Sigmoid colon (tissue), 7 donors: ENCODE data around the gene SMTNL2. TPM values are rescaled to one million over a fixed set of nuclear protein-coding genes. Genes with fewer than 3 reads are reported as not detected.
"Not testable (repeated sequence)": the region's sequence is repeated elsewhere in the genome, so short reads cannot be mapped to it uniquely, and the experiment has no call there.

Experiments used
- DNase-seq: peaks from one replicate; pipeline ENCODE4 v3.0.0-alpha.2; 2019
- H3K27ac ChIP-seq, 4 donors: fragments of 200-600 bp; sonication (generic); one replicate each; pipeline ENCODE4 v1.5.1; 2016 to 2019; ENCODE audit warnings: mild to moderate bottlenecking in 1 of 4
- H3K27me3 ChIP-seq, 3 donors: fragments of 200-600 bp; sonication (generic); one replicate each; pipeline ENCODE4 v1.5.1; 2019; ENCODE audit warnings: mild to moderate bottlenecking in 1 of 3
- H3K36me3 ChIP-seq, 4 donors: fragments of 200-600 bp; sonication (generic); one replicate each; pipeline ENCODE4 v1.5.1; 2016 to 2019
- H3K4me1 ChIP-seq, 4 donors: fragments of 200-600 bp; sonication (generic); one replicate each; pipeline ENCODE4 v1.5.1; 2017 to 2019
- H3K4me3 ChIP-seq, 4 donors: fragments of 200-600 bp; sonication (generic); one replicate each; pipeline ENCODE4 v1.5.1; 2017 to 2019; ENCODE audit warnings: mild to moderate bottlenecking in 2 of 4, moderate library complexity in 1 of 4
- H3K9me3 ChIP-seq, 4 donors: fragments of 200-600 bp in 3 of 4; sonication (generic) in 3 of 4; one replicate each; pipeline versions ENCODE4 v1.5.1 to v1.6.1; 2013 to 2019
- CTCF ChIP-seq, 4 experiments: fragments of 450-650 bp in 3 of 4; fragments of 200-600 bp in 1 of 4; IDR thresholded peaks; one replicate each; pipeline ENCODE4 v1.5.1; 2016 to 2019; ENCODE audit warnings: antibody characterized with exemption in 4 of 4, mild to moderate bottlenecking in 3 of 4, moderate library complexity in 2 of 4
- EP300 ChIP-seq, 4 donors: sonication (generic); formaldehyde crosslinking; IDR thresholded peaks; one replicate each; pipeline ENCODE4 v1.6.1; 2017; ENCODE audit warnings: antibody characterized with exemption in 4 of 4
- POLR2A ChIP-seq, 2 donors: fragments of 450-650 bp; IDR thresholded peaks; one replicate each; pipeline ENCODE4 v1.6.1; 2016; ENCODE audit warnings: antibody characterized with exemption in 2 of 2, mild to moderate bottlenecking in 2 of 2, moderate library complexity in 2 of 2
- POLR2AphosphoS5 ChIP-seq, 4 donors: sonication (generic); formaldehyde crosslinking; IDR thresholded peaks; one replicate each; pipeline ENCODE4 v1.6.1; 2017; ENCODE audit warnings: antibody characterized with exemption in 4 of 4
- WGBS, 2 donors: extraction: QIAGEN DNeasy Blood & Tissue Kit; methylation state at CpG; one replicate each; pipeline ENCODE4 v1.1.7; 2013; 5-methylcytosine and 5-hydroxymethylcytosine counted together
- intact Hi-C: fragments of 100-400 bp; cut with DNase I; formaldehyde crosslinking; loops from one replicate; pipeline ENCODE4 v1.15.1; 2023
- polyA plus RNA-seq, 3 donors: library from polyadenylated mRNA; stranded (reverse); fragments of 200-250 nt; gene quantifications; one replicate each; pipeline ENCODE4 v1.2.3, GENCODE V29; 2013
- total RNA-seq, 4 donors: library from RNA; depleted of rRNA; stranded (reverse); fragments of >200 nt; gene quantifications; one replicate each; pipeline ENCODE4 v1.1.0, GENCODE V29; 2016
- donor health status: healthy with polysubstance abuse.
- donor health status: Bipolar disorder and iron deficiency.
- donor health status: healthy.

Gene SMTNL2
- total and polyA plus RNA-seq, 7 donors = 0.33 to 1.9 (median 0.99) TPM; not detected in 1

GRCh38 chr17:4602041-4602440 lies 17.7 kb downstream of the SMTNL2 start:
- Histone ChIP-seq H3K36me3 (no peaks in the 10 kb centered on the region), H3K9me3 (no peaks in the 10 kb centered on the region), H3K4me1 (peaks cover 0 to 1% (median under 1%) of the 10 kb centered on the region in 4 donors), H3K4me3 (no peak overlapping the region), H3K27ac (no peak overlapping the region), H3K27me3 (peaks cover 0 to 24% (median 0%) of the 10 kb centered on the region in 3 donors)
- no peak for TF ChIP-seq POLR2A (IDR thresholded peaks at IDR 0.05)
- TF ChIP-seq EP300 (IDR thresholded peaks at IDR 0.05) = no peak
- no peak for TF ChIP-seq POLR2AphosphoS5 (IDR thresholded peaks at IDR 0.05)
- TF ChIP-seq CTCF (IDR thresholded peaks at IDR 0.05) = no peak
- intact Hi-C loops = no loop called here
- DNase-seq = no peak
- WGBS, 2 donors = 83 to 89% methylated on average over 5 of the region's 5 CpGs

- Histone ChIP-seq H3K36me3 (no peaks in the 10 kb centered on the region), H3K4me1 (peaks cover 0 to 16% (median 3%) of the 10 kb centered on the region in 4 donors), H3K9me3 (no peaks in the 10 kb centered on the region), H3K27ac (peak overlapping the region in 2 of 4 donors; percentile 15 to 56), H3K4me3 (no peak overlapping the region), H3K27me3 (peaks cover 0 to 20% (median 0%) of the 10 kb centered on the region in 3 donors)
- WGBS, 2 donors = 82 to 85% methylated on average over 18 of the region's 18 CpGs
- intact Hi-C loops = no loop called here
- TF ChIP-seq POLR2A (IDR thresholded peaks at IDR 0.05) (no peak), POLR2AphosphoS5 (IDR thresholded peaks at IDR 0.05) (no peak), CTCF (IDR thresholded peaks at IDR 0.05) (no peak), EP300 (IDR thresholded peaks at IDR 0.05) (no peak)
- peak; percentile 78 for DNase-seq
Measured at GRCh38 chr17:4604111-4604644, 19.8 kb downstream of the SMTNL2 start.

GRCh38 chr17:4604736-4605135 lies 20.4 kb downstream of the SMTNL2 start:
- H3K36me3 ChIP-seq, H3K4me3 ChIP-seq, DNase-seq, intact Hi-C loops, H3K9me3 ChIP-seq: not testable (repeated sequence)
- peaks cover 0 to 16% (median 3%) of the 10 kb centered on the region in 4 donors for H3K4me1 ChIP-seq
- peak overlapping the region in 2 of 4 donors; percentile 15 to 56 for H3K27ac ChIP-seq
- peaks cover 0 to 15% (median 0%) of the 10 kb centered on the region in 3 donors for H3K27me3 ChIP-seq
- WGBS, 2 donors = 90 to 92% methylated on average over 11 of the region's 11 CpGs

- Histone ChIP-seq H3K27ac (peak overlapping the region in 2 of 4 donors; percentile 1 to 56), H3K4me1 (peaks cover 0 to 16% (median 3%) of the 10 kb centered on the region in 4 donors), H3K9me3 (no peaks in the 10 kb centered on the region), H3K36me3 (no peaks in the 10 kb centered on the region), H3K4me3 (no peak overlapping the region), H3K27me3 (peaks cover 0 to 4% (median 0%) of the 10 kb centered on the region in 3 donors)
- TF ChIP-seq POLR2A (IDR thresholded peaks at IDR 0.05) (no peak), EP300 (IDR thresholded peaks at IDR 0.05) (no peak), POLR2AphosphoS5 (IDR thresholded peaks at IDR 0.05) (peak in 1 of 4 donors; percentile 40), CTCF (IDR thresholded peaks at IDR 0.05) (no peak)
- intact Hi-C loops = no loop called here
- 60 to 67% methylated on average over 12 of the region's 12 CpGs for WGBS, 2 donors
- no peak for DNase-seq
Measured at GRCh38 chr17:4605826-4606225, 21.5 kb downstream of the SMTNL2 start.

DNA sequence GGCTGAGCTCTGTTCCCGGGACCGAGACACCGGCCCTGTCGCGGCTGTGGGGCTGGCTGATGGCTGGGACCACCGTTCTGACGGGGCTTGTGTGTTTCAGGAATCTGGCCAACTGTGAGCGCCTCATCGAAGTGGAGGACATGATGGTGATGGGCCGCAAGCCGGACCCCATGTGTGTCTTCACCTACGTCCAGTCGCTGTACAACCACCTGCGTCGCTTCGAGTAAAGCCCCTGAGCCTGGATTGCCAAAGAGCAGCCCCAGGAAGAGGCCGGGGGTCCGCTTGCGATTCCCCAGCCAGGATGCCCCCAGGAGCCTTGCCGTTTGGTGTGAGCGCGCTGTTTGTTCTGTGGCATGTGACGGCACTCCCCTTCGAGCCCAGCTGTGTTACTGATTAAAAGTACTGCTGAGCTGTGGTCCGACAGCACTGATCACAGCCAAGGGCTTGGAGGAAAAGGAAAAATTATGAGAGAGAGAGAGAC lies 23.0 kb downstream of the SMTNL2 start:
- DNase-seq = no peak
- intact Hi-C loops = no loop called here
- Histone ChIP-seq H3K4me1 (peaks cover 0 to 16% (median 3%) of the 10 kb centered on the region in 4 donors), H3K4me3 (no peak overlapping the region), H3K27me3 (peaks cover 0 to 3% (median 0%) of the 10 kb centered on the region in 3 donors), H3K36me3 (no peaks in the 10 kb centered on the region), H3K9me3 (no peaks in the 10 kb centered on the region), H3K27ac (peak overlapping the region; percentile 38 to 62 (median 52))
- TF ChIP-seq POLR2A (IDR thresholded peaks at IDR 0.05) (no peak), EP300 (IDR thresholded peaks at IDR 0.05) (no peak), POLR2AphosphoS5 (IDR thresholded peaks at IDR 0.05) (no peak), CTCF (IDR thresholded peaks at IDR 0.05) (no peak)
- 81 to 91% methylated on average over 25 of the region's 25 CpGs for WGBS, 2 donors
